HS-5 (cell line): ENCODE measurements around the gene MAT2B.

Experiments used
- DNase-seq: peaks from one replicate; pipeline ENCODE4 v3.0.0-alpha.2; 2012; ENCODE audit warnings: low read depth

Gene MAT2B

GRCh38 chr5:163551156-163551555 lies 45.7 kb downstream of the MAT2B start:
- DNase-seq, result no peak

- DNase-seq, result no peak
Measured at GRCh38 chr5:163552536-163552935, 47.1 kb downstream of the MAT2B start.

DNA sequence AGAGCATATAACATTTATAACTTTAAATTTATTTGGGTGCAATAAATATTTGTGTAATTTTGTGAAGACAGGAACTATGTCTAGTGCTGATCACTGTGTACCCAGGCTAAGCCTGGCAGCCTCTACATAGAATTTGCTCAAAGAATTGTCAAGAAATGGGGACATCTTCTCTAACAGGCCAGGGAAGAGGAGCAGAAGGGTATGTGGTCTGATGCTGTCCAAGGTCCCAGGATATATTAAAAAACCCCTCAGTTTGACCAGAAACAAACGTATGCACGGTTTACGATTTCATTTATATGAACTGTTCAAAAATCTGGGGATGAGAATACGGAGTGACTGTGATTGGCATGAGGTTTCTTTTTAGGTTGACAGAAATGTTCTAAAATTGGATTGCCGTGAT lies 55.9 kb downstream of the MAT2B start:
- no peak for DNase-seq

- DNase-seq, result no peak
Measured at GRCh38 chr5:163562071-163562470, 56.7 kb downstream of the MAT2B start.

- no peak for DNase-seq
Measured at GRCh38 chr5:163563112-163563511, 57.7 kb downstream of the MAT2B start.

GRCh38 chr5:163563880-163564279 lies 58.5 kb downstream of the MAT2B start:
- DNase-seq, result no peak

GRCh38 chr5:163564321-163564938 lies 59.0 kb downstream of the MAT2B start:
- peak; percentile 41 for DNase-seq

- no peak for DNase-seq
Measured at GRCh38 chr5:163565492-163565891, 60.1 kb downstream of the MAT2B start.

DNA sequence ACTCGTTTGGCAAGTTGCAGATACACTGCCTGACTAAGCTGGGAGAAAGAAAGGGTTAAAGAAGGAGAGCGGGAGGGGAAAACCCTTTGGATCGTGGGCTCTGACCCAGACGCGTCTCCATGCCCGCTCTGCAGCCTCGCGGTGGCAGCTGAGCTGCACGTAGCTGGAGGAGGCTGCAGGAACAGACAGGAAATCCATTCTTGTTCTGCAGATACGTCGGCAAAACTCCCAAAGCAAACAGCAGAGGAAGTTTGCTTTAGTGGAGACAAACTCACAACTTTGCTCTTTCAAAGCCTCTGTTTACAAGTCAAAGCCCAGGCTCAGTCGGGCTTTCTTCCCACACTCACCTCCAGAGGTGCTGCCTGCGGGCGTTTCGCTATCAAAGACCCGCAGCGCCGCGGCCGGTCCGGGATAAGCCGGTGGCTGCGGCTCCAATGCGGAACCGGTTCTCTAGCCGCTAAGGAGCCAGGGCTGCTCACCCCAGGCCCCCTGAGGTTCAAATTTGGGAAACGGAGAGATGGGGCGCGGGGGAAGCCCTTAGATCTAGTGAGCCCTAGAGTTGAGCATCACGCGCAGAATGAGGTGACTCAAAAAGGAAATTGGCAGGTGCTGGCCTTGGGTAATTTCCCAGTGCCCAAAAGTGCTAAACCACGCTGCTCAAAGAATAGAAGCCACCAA lies 60.7 kb downstream of the MAT2B start:
- no peak for DNase-seq

DNA sequence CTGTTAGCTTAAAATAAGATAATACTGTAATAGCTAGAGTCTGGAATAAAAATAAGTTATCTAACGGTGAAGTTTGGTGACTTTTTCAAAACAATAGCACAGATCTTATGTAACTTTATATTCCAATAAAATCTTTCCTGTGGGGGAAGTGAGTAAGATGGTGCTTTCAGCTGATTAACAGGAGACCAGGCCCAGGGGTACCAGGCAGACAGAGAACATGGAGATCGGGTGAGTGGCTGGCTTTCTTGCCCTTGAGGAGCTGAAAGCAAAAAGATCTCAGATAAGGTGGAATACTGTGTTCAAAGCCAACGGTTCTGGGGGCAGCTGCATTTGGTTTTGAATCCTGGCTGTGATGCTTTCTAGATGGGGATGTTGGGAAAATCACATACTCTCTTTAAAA lies 61.3 kb downstream of the MAT2B start:
- no peak for DNase-seq

GRCh38 chr5:163567811-163568210 lies 62.4 kb downstream of the MAT2B start:
- no peak for DNase-seq
